GM12878 (cell line): ENCODE results near the gene RGS19.

Source experiments
- BCL11A ChIP-seq: IDR thresholded peaks from 2 replicates; pipeline ENCODE4 v1.6.1; 2011; ENCODE audit warnings: low read depth, low read length
- FOS ChIP-seq: IDR thresholded peaks from 3 replicates; pipeline ENCODE4 v1.6.1; 2011; ENCODE audit warnings: borderline replicate concordance; ENCODE audit not compliant: insufficient read length; ENCODE audit errors: extremely low read depth
- FOXK2 ChIP-seq: fragments of 450-650 bp; IDR thresholded peaks from 2 replicates; pipeline ENCODE4 v1.6.1; 2017; ENCODE audit warnings: mild to moderate bottlenecking, moderate library complexity
- MTA3 ChIP-seq: IDR thresholded peaks from 2 replicates; pipeline ENCODE4 v1.6.1; 2012; ENCODE audit warnings: low read length, inconsistent platforms, borderline replicate concordance
- PAX8 ChIP-seq: fragments of 450-650 bp; IDR thresholded peaks from 2 replicates; pipeline ENCODE4 v1.6.1; 2017; ENCODE audit warnings: mild to moderate bottlenecking, moderate library complexity
- SIN3A ChIP-seq: IDR thresholded peaks from 2 replicates; pipeline ENCODE4 v1.6.1; 2012; ENCODE audit warnings: low read depth, low read length, improper control_type of control experiment
- SMC3 ChIP-seq: IDR thresholded peaks from 2 replicates; pipeline ENCODE4 v1.6.1; 2011; ENCODE audit warnings: low read length, improper control_type of control experiment, borderline replicate concordance
- SPI1 ChIP-seq: IDR thresholded peaks from 2 replicates; pipeline ENCODE4 v1.6.1; 2011; ENCODE audit warnings: low read depth, mild to moderate bottlenecking, low read length, moderate library complexity, borderline replicate concordance; ENCODE audit not compliant: insufficient read depth
- ZNF274 ChIP-seq: IDR thresholded peaks from one replicate; pipeline ENCODE4 v1.8.0; 2011; ENCODE audit not compliant: insufficient read length, insufficient read depth
- TF ChIP-seq, protein P1 (sequence below), 3 experiments: IDR thresholded peaks in 2 of 3; conservative IDR thresholded peaks in 1 of 3; 2 replicates each; pipeline ENCODE4 v1.5.1; 2011; ENCODE audit warnings: low read depth in 3 of 3, low read length in 3 of 3, mild to moderate bottlenecking in 3 of 3, control low read depth in 2 of 3, moderate library complexity in 2 of 3, inconsistent platforms in 1 of 3, mixed read lengths in 1 of 3; ENCODE audit not compliant: control insufficient read depth in 2 of 3, insufficient read depth in 1 of 3; ENCODE audit errors: extremely low read depth in 1 of 3
- TF ChIP-seq, protein P2 (sequence below): fragments of 450-650 bp; IDR thresholded peaks from 2 replicates; pipeline ENCODE4 v1.6.1; 2017; ENCODE audit warnings: mild to moderate bottlenecking, low read depth, inconsistent platforms; ENCODE audit not compliant: poor library complexity, severe bottlenecking
- TF ChIP-seq, protein P3 (sequence below): IDR thresholded peaks from 2 replicates; pipeline ENCODE4 v1.6.1; 2011; ENCODE audit warnings: low read depth, low read length, improper control_type of control experiment, borderline replicate concordance

DNA sequence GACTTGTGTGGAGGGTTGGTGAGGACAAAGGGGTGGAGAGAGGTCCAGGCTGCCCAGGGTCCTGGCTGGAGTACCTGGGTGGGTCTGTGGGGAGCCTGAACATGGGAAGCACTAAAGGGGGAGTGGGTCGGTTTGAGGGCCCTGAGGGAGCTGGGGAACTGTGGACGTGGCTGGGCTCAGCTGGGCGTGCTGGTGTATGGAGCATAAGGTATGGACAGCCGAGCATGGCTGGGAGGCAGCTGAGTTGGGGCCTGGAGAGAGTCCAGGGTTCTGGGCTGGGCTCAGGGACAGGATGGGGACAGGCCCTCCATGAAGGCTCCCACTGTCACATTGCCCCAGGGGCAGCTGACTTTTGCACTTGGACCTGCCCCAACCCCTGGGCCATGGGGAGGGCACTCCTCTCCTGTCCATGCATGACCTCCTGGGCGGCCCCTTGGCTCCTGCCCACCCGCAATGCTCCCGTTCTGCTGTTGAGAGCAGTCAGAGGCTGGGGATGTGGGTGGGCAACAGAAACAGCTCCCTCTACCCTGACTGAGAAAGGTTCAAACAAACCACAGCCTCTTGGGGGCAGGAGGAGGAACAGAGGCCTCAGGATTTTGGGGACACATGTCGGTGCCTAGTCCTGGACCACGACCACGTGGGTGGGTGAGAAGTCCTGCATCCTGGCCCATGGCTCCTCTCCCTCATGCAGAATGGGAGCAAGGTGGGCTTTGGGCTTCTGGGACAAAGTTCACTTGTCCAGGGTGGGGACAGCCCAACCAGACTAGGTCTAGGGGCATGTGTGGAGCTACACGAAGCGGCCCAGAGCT, 38.9 kb downstream of the RGS19 start:
- TF ChIP-seq SMC3, result no peak
- TF ChIP-seq FOS, result no peak
- TF ChIP-seq, protein P1, sequence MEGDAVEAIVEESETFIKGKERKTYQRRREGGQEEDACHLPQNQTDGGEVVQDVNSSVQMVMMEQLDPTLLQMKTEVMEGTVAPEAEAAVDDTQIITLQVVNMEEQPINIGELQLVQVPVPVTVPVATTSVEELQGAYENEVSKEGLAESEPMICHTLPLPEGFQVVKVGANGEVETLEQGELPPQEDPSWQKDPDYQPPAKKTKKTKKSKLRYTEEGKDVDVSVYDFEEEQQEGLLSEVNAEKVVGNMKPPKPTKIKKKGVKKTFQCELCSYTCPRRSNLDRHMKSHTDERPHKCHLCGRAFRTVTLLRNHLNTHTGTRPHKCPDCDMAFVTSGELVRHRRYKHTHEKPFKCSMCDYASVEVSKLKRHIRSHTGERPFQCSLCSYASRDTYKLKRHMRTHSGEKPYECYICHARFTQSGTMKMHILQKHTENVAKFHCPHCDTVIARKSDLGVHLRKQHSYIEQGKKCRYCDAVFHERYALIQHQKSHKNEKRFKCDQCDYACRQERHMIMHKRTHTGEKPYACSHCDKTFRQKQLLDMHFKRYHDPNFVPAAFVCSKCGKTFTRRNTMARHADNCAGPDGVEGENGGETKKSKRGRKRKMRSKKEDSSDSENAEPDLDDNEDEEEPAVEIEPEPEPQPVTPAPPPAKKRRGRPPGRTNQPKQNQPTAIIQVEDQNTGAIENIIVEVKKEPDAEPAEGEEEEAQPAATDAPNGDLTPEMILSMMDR (IDR thresholded peaks at IDR 0.05 in 2 of 3, conservative IDR thresholded peaks at IDR 0.05 in 1 of 3; ENCODE audit: control insufficient read depth in 2 of 3, extremely low read depth in 1 of 3, insufficient read depth in 1 of 3, low read depth in 3 of 3, low read length in 3 of 3), result no peak
- TF ChIP-seq, protein P2, sequence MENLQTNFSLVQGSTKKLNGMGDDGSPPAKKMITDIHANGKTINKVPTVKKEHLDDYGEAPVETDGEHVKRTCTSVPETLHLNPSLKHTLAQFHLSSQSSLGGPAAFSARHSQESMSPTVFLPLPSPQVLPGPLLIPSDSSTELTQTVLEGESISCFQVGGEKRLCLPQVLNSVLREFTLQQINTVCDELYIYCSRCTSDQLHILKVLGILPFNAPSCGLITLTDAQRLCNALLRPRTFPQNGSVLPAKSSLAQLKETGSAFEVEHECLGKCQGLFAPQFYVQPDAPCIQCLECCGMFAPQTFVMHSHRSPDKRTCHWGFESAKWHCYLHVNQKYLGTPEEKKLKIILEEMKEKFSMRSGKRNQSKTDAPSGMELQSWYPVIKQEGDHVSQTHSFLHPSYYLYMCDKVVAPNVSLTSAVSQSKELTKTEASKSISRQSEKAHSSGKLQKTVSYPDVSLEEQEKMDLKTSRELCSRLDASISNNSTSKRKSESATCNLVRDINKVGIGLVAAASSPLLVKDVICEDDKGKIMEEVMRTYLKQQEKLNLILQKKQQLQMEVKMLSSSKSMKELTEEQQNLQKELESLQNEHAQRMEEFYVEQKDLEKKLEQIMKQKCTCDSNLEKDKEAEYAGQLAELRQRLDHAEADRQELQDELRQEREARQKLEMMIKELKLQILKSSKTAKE, result no peak
- TF ChIP-seq ZNF274, result no peak
- TF ChIP-seq SPI1, result no peak
- no peak for TF ChIP-seq SIN3A
- TF ChIP-seq BCL11A, result no peak
- no peak for TF ChIP-seq PAX8
- TF ChIP-seq MTA3, result no peak
- TF ChIP-seq, protein P3, sequence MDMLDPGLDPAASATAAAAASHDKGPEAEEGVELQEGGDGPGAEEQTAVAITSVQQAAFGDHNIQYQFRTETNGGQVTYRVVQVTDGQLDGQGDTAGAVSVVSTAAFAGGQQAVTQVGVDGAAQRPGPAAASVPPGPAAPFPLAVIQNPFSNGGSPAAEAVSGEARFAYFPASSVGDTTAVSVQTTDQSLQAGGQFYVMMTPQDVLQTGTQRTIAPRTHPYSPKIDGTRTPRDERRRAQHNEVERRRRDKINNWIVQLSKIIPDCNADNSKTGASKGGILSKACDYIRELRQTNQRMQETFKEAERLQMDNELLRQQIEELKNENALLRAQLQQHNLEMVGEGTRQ, result no peak
- no peak for TF ChIP-seq FOXK2
